ENCODE measurements around the gene BRD3OS.

Gene BRD3OS

DNA sequence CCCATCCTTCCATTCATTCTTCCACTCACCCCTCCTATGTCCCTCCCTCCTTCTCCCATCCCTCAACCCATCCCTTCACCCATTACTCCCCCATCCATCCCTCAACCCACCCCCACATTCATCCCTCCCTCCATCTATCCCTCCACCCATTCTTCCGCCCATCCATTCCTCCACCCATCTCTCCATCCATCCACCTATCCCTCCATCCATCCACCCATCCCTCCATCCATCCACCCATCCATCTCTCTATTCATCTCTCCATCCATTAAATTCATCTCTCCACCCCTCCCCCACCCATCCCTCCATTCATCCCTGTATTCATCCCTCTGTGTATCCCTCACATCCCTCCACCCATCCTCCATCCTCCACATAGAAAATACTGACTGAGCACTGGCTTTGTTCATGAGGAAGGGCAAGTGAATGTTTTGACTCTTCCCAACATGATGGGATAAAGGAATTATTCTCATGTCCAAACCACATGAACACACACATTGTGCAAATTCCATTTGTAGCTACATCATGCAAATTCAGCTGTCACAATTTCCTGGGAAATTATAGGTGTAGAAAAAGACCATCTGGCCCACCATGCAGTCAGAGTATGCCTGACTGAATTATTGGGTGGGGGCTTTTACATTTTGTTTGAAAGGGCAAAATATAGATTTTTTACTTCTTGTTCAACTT is 26.2 kb upstream of the BRD3OS start:
- Histone ChIP-seq H3K4me3 (ENCODE audit: severe bottlenecking) (no peak overlapping the region), H3K36me3 (ENCODE audit: low read depth) (no peaks in the 10 kb centered on the region), H3K4me1 (ENCODE audit: insufficient read depth, poor library complexity, severe bottlenecking) (no peaks in the 10 kb centered on the region), H3K9me3 (ENCODE audit: severe bottlenecking) (no peaks in the 10 kb centered on the region), H3K27me3 (ENCODE audit: insufficient read depth, poor library complexity, severe bottlenecking) (no peaks in the 10 kb centered on the region), H3K27ac (ENCODE audit: poor library complexity, severe bottlenecking) (no peak overlapping the region)
- ATAC-seq (ENCODE audit: low read depth) (no peak), DNase-seq (ENCODE audit: low spot score) (no peak)
- TF ChIP-seq, protein P1, sequence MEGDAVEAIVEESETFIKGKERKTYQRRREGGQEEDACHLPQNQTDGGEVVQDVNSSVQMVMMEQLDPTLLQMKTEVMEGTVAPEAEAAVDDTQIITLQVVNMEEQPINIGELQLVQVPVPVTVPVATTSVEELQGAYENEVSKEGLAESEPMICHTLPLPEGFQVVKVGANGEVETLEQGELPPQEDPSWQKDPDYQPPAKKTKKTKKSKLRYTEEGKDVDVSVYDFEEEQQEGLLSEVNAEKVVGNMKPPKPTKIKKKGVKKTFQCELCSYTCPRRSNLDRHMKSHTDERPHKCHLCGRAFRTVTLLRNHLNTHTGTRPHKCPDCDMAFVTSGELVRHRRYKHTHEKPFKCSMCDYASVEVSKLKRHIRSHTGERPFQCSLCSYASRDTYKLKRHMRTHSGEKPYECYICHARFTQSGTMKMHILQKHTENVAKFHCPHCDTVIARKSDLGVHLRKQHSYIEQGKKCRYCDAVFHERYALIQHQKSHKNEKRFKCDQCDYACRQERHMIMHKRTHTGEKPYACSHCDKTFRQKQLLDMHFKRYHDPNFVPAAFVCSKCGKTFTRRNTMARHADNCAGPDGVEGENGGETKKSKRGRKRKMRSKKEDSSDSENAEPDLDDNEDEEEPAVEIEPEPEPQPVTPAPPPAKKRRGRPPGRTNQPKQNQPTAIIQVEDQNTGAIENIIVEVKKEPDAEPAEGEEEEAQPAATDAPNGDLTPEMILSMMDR (IDR thresholded peaks at IDR 0.05; ENCODE audit: poor library complexity, severe bottlenecking) = no peak

DNA sequence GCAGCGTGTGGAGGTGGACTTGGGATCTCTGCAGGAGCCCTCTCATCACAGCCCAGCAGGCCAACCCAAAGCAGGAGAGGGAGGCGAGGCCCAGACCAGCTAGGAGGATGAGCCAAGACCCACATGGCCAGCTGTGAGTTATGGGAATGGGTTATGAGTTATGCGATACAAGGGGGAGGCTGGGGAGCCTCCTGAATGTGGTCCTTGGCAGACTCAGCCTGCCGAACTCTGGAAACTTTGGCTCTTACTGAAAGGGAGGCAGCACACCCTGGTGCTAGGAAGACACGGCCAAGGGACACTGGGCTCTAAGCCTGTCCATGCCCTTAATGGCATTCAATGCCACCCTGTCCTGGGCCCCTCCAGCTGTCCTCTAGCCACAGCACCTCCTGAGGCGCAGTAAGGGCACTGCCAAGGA is 25.4 kb upstream of the BRD3OS start:
- TF ChIP-seq, protein P1 (IDR thresholded peaks at IDR 0.05; ENCODE audit: poor library complexity, severe bottlenecking) = no peak
- H3K9me3 ChIP-seq (ENCODE audit: severe bottlenecking) = no peaks in the 10 kb centered on the region
- DNase-seq (ENCODE audit: low spot score) (no peak), ATAC-seq (ENCODE audit: low read depth) (no peak)
- no peaks in the 10 kb centered on the region for H3K4me1 ChIP-seq (ENCODE audit: insufficient read depth, poor library complexity, severe bottlenecking)
- no peaks in the 10 kb centered on the region for H3K36me3 ChIP-seq (ENCODE audit: low read depth)
- no peak overlapping the region for H3K4me3 ChIP-seq (ENCODE audit: severe bottlenecking)
- no peaks in the 10 kb centered on the region for H3K27me3 ChIP-seq (ENCODE audit: insufficient read depth, poor library complexity, severe bottlenecking)
- H3K27ac ChIP-seq (ENCODE audit: poor library complexity, severe bottlenecking) = no peak overlapping the region

DNA sequence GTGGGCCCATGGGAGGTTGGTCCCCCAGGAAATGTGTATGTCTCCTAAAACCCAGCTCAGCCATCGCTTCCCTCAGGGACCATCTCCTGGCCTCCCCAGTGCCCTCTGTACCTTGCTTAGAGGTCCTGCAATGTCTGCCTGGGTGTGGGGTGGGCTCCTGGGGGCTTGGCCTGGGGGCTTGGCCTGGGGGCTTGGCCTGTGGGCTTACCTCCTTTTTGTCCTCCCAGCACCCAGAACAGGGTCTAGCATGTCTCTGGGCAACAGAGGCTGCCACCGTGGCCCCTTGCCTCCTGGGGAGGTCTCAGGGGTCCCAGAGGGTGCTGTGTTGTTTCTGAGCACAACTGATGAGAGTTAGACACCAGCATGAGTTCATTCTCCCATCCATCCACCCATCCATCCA is 22.5 kb upstream of the BRD3OS start:
- H3K27ac ChIP-seq (ENCODE audit: poor library complexity, severe bottlenecking) = no peak overlapping the region
- TF ChIP-seq, protein P1 (IDR thresholded peaks at IDR 0.05; ENCODE audit: poor library complexity, severe bottlenecking) = no peak
- DNase-seq (ENCODE audit: low spot score) (no peak), ATAC-seq (ENCODE audit: low read depth) (no peak)
- no peaks in the 10 kb centered on the region for H3K4me1 ChIP-seq (ENCODE audit: insufficient read depth, poor library complexity, severe bottlenecking)
- H3K9me3 ChIP-seq (ENCODE audit: severe bottlenecking) = no peaks in the 10 kb centered on the region
- H3K4me3 ChIP-seq (ENCODE audit: severe bottlenecking) = no peak overlapping the region
- H3K27me3 ChIP-seq (ENCODE audit: insufficient read depth, poor library complexity, severe bottlenecking) = no peaks in the 10 kb centered on the region
- no peaks in the 10 kb centered on the region for H3K36me3 ChIP-seq (ENCODE audit: low read depth)

DNA sequence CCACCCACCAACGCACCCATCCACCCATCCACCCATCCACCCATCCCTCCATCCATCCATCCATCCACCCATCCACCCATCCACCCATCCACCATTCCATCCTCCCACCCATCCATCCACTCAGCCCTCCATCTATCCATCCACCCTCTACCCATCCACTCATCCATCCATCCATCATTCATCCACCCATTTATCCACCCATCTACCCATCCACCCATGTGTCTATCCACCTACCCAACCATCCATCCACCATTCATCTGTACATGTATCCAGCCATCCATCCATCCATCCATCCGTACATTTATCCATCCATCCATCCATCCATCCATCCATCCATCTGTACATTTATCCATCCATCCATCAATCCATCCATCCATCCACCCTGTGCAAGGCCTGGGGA is 22.0 kb upstream of the BRD3OS start:
- H3K9me3 ChIP-seq (ENCODE audit: severe bottlenecking) = no peaks in the 10 kb centered on the region
- H3K36me3 ChIP-seq (ENCODE audit: low read depth) = no peaks in the 10 kb centered on the region
- no peak overlapping the region for H3K4me3 ChIP-seq (ENCODE audit: severe bottlenecking)
- DNase-seq (ENCODE audit: low spot score) (no peak), ATAC-seq (ENCODE audit: low read depth) (no peak)
- no peak overlapping the region for H3K27ac ChIP-seq (ENCODE audit: poor library complexity, severe bottlenecking)
- TF ChIP-seq, protein P1 (IDR thresholded peaks at IDR 0.05; ENCODE audit: poor library complexity, severe bottlenecking) = no peak
- no peaks in the 10 kb centered on the region for H3K4me1 ChIP-seq (ENCODE audit: insufficient read depth, poor library complexity, severe bottlenecking)
- no peaks in the 10 kb centered on the region for H3K27me3 ChIP-seq (ENCODE audit: insufficient read depth, poor library complexity, severe bottlenecking)

DNA sequence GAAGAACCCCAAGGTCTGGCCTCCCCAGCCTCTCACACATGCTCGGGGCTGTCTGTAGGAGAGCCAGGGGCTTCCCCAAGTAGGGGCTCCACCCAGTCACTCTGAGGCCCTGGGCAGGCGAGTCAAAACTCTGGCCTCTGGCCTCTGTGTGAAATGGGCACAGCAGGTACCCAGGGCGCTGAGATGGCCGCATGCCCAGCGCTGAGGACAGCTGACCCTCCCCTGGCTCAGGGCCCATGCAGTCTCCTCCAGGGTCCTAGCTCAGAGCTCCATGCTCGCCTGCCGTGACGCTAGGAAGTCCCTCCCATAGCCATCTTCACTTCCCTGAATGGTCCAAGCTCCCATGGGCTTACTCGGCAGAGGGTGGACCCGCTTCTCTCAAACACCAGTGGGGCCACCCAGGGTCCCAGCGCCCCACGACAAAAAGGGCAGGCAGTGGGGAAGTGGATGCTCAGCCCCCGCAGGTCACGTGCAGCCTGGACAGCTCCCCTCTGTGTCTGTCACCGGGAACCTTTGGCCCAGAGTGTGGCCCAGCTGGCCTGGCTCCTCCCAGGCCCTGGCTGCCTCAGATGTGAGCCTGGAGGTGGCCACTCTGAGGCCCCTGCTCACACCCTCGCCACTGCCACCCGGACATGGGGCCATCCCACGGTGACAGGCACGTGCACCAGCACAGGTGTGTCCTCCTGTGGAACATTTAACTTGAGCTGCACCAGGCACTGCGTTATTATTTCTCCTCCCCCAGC is 21.0 kb upstream of the BRD3OS start:
- TF ChIP-seq, protein P1 (IDR thresholded peaks at IDR 0.05; ENCODE audit: poor library complexity, severe bottlenecking) = no peak
- Histone ChIP-seq H3K36me3 (ENCODE audit: low read depth) (no peaks in the 10 kb centered on the region), H3K27ac (ENCODE audit: poor library complexity, severe bottlenecking) (no peak overlapping the region), H3K4me1 (ENCODE audit: insufficient read depth, poor library complexity, severe bottlenecking) (no peaks in the 10 kb centered on the region), H3K27me3 (ENCODE audit: insufficient read depth, poor library complexity, severe bottlenecking) (no peaks in the 10 kb centered on the region), H3K9me3 (ENCODE audit: severe bottlenecking) (no peaks in the 10 kb centered on the region), H3K4me3 (ENCODE audit: severe bottlenecking) (no peak overlapping the region)
- DNase-seq (ENCODE audit: low spot score) = no peak
- ATAC-seq (ENCODE audit: low read depth) = no peak

Measured in RWPE2 (cell line).